Duodenal mucosa (tissue), 2 donors: ENCODE measurements around the gene FAM3B.

Source experiments
- H3K27ac ChIP-seq: one replicate; pipeline ENCODE4 v1.7.0; 2013; ENCODE audit warnings: low read depth, low read length
- H3K27me3 ChIP-seq, 2 donors: one replicate each; pipeline ENCODE4 v1.7.0; 2013; ENCODE audit warnings: low read length in 2 of 2, control low read depth in 1 of 2; ENCODE audit not compliant: insufficient read depth in 2 of 2, control insufficient read depth in 1 of 2
- H3K36me3 ChIP-seq, 2 donors: one replicate each; pipeline ENCODE4 v1.7.0; 2013; ENCODE audit warnings: low read length in 2 of 2, control low read depth in 1 of 2; ENCODE audit not compliant: insufficient read depth in 2 of 2, control insufficient read depth in 1 of 2
- H3K4me1 ChIP-seq, 2 donors: one replicate each; pipeline ENCODE4 v1.7.0; 2013; ENCODE audit warnings: low read length in 2 of 2, control low read depth in 1 of 2; ENCODE audit not compliant: insufficient read depth in 2 of 2, control insufficient read depth in 1 of 2
- H3K4me3 ChIP-seq, 2 donors: one replicate each; pipeline ENCODE4 v1.7.0; 2013; ENCODE audit warnings: low read length in 2 of 2, low read depth in 1 of 2
- H3K9ac ChIP-seq, 2 donors: one replicate each; pipeline ENCODE4 v1.7.0; 2013; ENCODE audit warnings: low read length in 2 of 2, low read depth in 1 of 2
- H3K9me3 ChIP-seq, 2 donors: one replicate each; pipeline ENCODE4 v1.7.0; 2013; ENCODE audit warnings: low read length in 2 of 2, control low read depth in 1 of 2; ENCODE audit not compliant: control insufficient read depth in 1 of 2

Gene FAM3B

DNA sequence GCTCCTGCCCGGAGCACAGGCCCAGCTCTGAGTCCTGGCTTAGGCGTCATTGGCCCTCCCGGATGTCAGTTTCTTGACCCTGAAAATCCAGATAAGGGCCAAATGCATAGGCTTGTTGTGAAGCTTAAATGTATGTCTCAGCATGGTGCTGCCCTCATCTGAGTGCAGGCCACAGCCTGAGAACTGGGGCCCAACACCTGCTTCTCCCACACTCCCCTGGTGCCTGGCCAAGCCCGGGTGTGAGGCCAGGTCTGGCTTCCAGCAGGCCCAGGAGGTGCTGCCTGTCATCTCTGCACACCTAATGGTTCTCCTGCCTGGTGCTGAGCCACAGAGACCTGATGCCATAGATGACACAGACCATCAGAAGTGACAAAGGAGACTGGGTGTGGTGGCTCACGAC lies 59.3 kb downstream of the FAM3B start:
- no peak overlapping the region for H3K4me3 ChIP-seq
- no peak overlapping the region for H3K9ac ChIP-seq
- no peaks in the 10 kb centered on the region for H3K27me3 ChIP-seq
- H3K36me3 ChIP-seq, result peaks cover 9 to 35% of the 10 kb centered on the region in 2 donors
- H3K9me3 ChIP-seq, result no peaks in the 10 kb centered on the region
- no peak overlapping the region for H3K27ac ChIP-seq
- no peaks in the 10 kb centered on the region for H3K4me1 ChIP-seq

DNA sequence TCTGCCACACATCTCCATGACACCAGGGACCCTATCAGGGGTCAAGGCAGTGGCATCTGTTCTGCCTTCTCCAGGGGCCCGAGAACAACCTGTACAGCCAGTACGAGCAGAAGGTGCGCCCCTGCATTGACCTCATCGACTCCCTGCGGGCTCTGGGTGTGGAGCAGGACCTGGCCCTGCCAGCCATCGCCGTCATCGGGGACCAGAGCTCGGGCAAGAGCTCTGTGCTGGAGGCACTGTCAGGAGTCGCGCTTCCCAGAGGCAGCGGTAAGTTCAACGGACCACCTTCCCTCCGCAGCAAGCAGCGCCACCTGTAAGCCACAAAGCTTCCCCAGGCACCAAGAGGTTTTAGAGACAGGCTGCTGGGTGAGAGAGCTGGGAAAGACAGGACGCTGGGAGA lies 61.1 kb downstream of the FAM3B start:
- no peaks in the 10 kb centered on the region for H3K27me3 ChIP-seq
- no peak overlapping the region for H3K4me3 ChIP-seq
- H3K27ac ChIP-seq, result no peak overlapping the region
- no peak overlapping the region for H3K9ac ChIP-seq
- no peaks in the 10 kb centered on the region for H3K4me1 ChIP-seq
- H3K9me3 ChIP-seq, result no peaks in the 10 kb centered on the region
- H3K36me3 ChIP-seq, result peaks cover 12 to 47% of the 10 kb centered on the region in 2 donors

DNA sequence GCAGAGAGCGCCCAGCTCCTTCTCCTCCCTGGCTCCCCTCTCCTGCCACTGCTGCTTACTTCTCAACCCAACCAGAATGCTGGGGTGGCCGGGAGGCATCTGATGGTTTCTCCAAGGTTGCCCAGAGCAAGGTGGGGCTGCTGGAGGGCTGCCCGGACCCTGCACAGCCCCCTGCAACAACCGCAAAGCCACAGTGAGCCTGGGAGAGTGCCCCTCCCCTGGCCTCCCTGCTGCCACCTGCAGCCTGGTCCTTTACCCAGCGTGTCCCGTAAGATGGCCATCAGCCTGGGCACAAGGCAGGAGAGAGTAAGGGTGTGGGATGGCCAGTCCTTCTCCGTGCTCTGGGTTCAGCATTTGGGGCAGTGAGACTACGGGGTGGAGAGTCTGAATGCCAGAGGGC lies 62.2 kb downstream of the FAM3B start:
- Histone ChIP-seq H3K4me1 (no peaks in the 10 kb centered on the region), H3K36me3 (peaks cover 12 to 55% of the 10 kb centered on the region in 2 donors), H3K27ac (no peak overlapping the region), H3K9ac (no peak overlapping the region), H3K27me3 (no peaks in the 10 kb centered on the region), H3K9me3 (no peaks in the 10 kb centered on the region), H3K4me3 (no peak overlapping the region)

DNA sequence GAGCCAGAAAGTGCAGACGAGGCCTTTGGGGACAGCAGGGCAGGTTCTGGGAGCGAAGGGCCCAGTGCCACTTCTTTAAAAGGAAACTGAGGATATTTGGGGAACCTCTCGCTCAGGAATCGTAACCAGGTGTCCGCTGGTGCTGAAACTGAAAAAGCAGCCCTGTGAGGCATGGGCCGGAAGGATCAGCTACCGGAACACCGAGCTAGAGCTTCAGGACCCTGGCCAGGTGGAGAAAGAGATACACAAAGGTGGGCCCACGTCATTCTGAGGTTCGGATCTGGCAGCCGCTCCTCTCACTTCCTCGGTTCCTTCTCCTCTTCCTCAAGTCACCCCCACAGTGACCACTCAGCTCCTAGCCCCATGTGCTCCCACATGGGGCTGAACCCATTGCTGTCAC lies 63.3 kb downstream of the FAM3B start:
- H3K9ac ChIP-seq, result no peak overlapping the region
- no peaks in the 10 kb centered on the region for H3K4me1 ChIP-seq
- H3K4me3 ChIP-seq, result no peak overlapping the region
- no peaks in the 10 kb centered on the region for H3K27me3 ChIP-seq
- H3K27ac ChIP-seq, result no peak overlapping the region
- H3K36me3 ChIP-seq, result peaks cover 12 to 58% of the 10 kb centered on the region in 2 donors
- H3K9me3 ChIP-seq, result no peaks in the 10 kb centered on the region

DNA sequence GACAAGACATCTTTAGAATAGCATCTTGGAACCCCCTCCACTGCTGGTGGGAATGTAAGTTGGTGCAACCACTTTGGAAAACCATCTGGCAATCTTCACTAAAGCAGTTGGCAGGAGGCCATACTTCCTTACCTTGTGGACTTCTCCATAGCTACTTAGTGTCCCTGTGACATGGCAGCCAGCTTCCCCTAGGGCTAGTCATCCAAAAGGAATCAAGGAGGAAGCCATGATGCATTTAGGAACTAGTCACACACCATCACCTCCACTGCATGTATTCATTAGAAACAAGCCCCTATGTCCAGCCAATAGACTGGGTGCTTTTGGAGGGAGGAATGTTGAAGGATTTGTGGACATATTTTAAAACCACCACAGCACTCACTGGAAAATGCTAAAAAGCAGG lies 65.1 kb downstream of the FAM3B start:
- H3K9ac ChIP-seq, result no peak overlapping the region
- H3K36me3 ChIP-seq, result peaks cover 12 to 56% of the 10 kb centered on the region in 2 donors

DNA sequence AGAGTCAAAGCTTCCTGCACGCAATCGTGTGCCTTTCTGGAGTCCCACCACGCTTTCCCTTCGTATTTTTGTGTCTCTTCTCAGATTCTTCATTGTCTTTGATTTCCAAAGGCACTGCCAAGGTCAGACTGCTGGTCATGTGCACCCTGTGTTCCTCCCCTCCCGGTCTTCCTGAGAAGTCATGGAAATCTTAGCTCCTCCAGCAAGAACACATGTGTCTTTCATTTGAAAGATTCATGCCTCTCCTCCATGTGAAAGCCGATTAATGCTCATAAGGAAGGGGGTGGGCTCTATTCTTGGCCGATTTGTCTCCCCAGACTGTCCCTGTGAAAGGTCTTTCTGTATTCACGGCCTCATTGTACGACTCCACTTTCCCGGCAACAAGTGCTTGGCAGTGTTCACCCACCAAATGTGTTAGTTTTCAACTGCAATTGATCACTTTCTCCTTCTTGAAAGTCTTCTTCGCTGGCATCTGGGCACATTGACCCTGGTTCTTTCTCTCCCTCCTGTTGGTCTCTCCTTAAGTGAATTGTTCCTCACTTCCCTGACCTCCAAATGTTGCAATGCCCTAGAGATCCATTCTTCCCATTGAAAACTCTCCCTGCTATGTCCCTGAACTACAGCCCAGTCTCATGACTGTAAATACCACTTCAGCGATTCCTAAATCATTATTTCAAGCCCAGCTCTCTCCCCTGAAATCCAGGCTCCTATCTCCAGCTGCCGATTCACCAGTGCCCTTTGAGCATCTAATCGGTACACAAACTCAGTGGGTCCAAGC lies 70.6 kb downstream of the FAM3B start:
- no peak overlapping the region for H3K9ac ChIP-seq
- H3K27ac ChIP-seq, result no peak overlapping the region
- H3K36me3 ChIP-seq, result peaks cover 0 to 25% of the 10 kb centered on the region in 2 donors
- H3K9me3 ChIP-seq, result no peaks in the 10 kb centered on the region
- H3K4me3 ChIP-seq, result no peak overlapping the region
- H3K27me3 ChIP-seq, result no peaks in the 10 kb centered on the region
- H3K4me1 ChIP-seq, result no peaks in the 10 kb centered on the region

More for the DNA sequence above, 65.1 kb downstream of the FAM3B start:
- H3K27ac ChIP-seq, result no peak overlapping the region
- no peaks in the 10 kb centered on the region for H3K27me3 ChIP-seq
- no peak overlapping the region for H3K4me3 ChIP-seq
- no peaks in the 10 kb centered on the region for H3K4me1 ChIP-seq
- H3K9me3 ChIP-seq, result no peaks in the 10 kb centered on the region

DNA sequence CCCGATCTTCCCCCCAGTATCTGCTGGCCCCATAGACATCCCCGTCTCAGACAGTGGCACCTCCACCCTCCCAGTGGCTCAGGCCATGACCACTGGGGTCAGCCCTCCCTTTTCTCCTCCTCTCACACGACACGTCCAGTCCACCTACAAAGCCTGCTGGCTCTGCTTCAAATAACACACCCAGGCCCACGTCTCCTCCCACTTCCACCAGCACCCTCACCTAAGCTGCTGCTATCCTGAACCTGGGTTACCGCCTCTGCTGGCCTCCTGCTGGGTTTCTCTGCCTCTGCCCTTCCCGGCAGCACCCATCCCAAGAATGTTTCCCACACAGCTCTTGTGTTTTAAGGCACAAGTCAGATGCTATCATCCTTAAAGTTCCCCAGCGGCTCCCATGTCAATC lies 71.2 kb downstream of the FAM3B start:
- Histone ChIP-seq H3K36me3 (peaks cover 0 to 19% of the 10 kb centered on the region in 2 donors), H3K4me3 (no peak overlapping the region), H3K27ac (no peak overlapping the region), H3K27me3 (no peaks in the 10 kb centered on the region), H3K9ac (no peak overlapping the region), H3K9me3 (no peaks in the 10 kb centered on the region), H3K4me1 (no peaks in the 10 kb centered on the region)

DNA sequence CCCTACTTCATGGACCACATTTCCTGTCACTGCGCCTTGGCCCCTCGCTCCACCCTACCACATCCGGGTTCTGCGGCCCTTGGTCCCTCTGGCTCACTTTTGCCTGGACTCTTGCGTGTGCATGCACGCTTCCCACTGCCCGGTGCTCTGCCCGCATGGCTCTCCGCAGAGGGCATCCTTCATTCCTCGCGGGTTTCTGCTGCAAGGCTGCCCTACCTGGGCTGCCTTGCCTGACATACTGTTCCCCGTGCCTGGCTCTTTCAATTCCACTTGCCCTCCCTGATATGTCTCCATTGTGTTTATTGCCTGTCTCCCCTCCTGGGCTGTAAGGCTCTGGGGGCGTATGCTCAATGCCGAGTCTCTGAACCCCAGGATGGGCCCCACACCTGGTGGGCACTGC lies 71.7 kb downstream of the FAM3B start:
- Histone ChIP-seq H3K4me1 (no peaks in the 10 kb centered on the region), H3K4me3 (no peak overlapping the region), H3K36me3 (peaks cover 0 to 18% of the 10 kb centered on the region in 2 donors), H3K9ac (no peak overlapping the region), H3K9me3 (no peaks in the 10 kb centered on the region), H3K27me3 (no peaks in the 10 kb centered on the region), H3K27ac (no peak overlapping the region)

DNA sequence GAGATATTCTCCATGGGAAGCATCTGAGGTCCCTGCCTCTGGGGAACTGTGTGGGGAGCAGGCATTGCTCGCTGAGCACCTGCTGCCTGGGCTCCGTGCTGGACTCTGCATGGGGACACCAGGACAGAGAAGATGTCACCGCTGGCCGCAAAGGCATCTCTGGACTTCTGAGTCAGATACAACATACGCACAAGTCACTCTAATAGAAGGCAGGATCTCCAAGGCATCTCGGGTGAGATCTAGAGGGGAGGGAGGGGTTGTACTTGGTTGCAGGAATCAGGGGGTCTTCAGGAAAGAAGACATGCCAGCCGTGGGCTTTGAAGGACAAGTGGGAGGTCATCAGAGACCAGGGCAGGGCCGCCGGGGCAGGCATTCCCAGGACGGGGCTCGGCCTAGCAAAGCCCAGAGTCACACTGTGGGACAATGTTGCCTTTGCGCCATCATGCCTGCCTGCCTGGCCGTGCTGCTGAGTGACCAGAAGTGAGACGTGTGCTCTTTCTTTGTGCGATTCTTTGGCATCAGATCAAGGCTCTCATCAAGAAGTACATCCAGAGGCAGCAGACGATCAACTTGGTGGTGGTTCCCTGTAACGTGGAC lies 73.5 kb downstream of the FAM3B start:
- no peak overlapping the region for H3K9ac ChIP-seq
- H3K27ac ChIP-seq, result no peak overlapping the region
- H3K36me3 ChIP-seq, result peaks cover 0 to 11% of the 10 kb centered on the region in 2 donors
- H3K4me1 ChIP-seq, result no peaks in the 10 kb centered on the region
- no peaks in the 10 kb centered on the region for H3K9me3 ChIP-seq
- H3K27me3 ChIP-seq, result no peaks in the 10 kb centered on the region
- no peak overlapping the region for H3K4me3 ChIP-seq

DNA sequence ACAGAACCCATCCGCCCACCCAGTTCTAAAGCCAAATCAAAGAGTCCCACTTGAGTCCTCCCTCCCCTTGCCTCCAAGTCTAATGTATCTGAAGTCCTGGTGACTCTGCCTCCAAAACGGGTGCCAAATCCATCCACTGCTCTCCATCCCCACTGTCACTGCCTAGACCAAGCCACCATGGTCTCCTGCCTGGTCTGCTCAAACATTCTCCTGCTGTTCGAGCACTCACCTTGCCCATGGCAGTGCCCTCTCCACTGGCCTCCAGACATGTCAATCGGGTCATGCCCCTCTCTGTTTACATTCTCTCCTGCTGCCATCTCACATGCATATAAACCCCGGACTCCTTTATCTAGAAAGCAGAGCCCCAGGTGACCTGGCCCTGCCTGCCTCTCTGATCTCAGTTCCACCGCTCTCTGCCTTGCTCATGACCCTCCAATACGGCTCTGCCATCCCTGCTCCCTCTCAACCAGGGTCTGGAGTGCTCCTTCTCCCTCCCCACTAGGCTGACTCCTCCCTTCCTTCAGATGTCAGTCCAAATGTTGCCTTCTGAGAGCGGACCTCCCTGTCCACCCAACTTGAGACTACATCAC lies 77.4 kb downstream of the FAM3B start:
- Histone ChIP-seq H3K4me3 (no peak overlapping the region), H3K4me1 (no peaks in the 10 kb centered on the region), H3K9me3 (no peaks in the 10 kb centered on the region), H3K27ac (no peak overlapping the region), H3K9ac (no peak overlapping the region), H3K36me3 (peaks cover 3 to 34% of the 10 kb centered on the region in 2 donors), H3K27me3 (no peaks in the 10 kb centered on the region)
